Spleen (tissue), 11 donors: ENCODE data around the gene WHRN. TPM values are rescaled to one million over a fixed set of nuclear protein-coding genes. Genes with fewer than 3 reads are reported as not detected.

Experiments
- DNase-seq: peaks from one replicate; pipeline ENCODE4 v3.0.0-alpha.2; 2020
- H3K27ac ChIP-seq, 8 donors: fragments of 200-600 bp; sonication (generic) in 7 of 8; 1 replicate in 4 of 8; 2 replicates in 4 of 8; pipeline versions ENCODE4 v1.5.0 to v1.8.0; 2016 to 2021; ENCODE audit warnings: inconsistent platforms in 4 of 8, mild to moderate bottlenecking in 4 of 8, moderate library complexity in 1 of 8
- H3K27me3 ChIP-seq, 7 donors: fragments of 200-600 bp; sonication (generic) in 6 of 7; replicated peaks in 1 of 7; 1 replicate in 4 of 7; 2 replicates in 3 of 7; pipeline versions ENCODE4 v1.5.0 to v1.8.0; 2016 to 2021; ENCODE audit warnings: inconsistent platforms in 3 of 7, mild to moderate bottlenecking in 1 of 7
- H3K36me3 ChIP-seq, 6 donors: fragments of 200-600 bp; sonication (generic) in 5 of 6; 1 replicate in 4 of 6; 2 replicates in 2 of 6; pipeline versions ENCODE4 v1.5.0 to v1.8.0; 2016 to 2021; ENCODE audit warnings: inconsistent platforms in 2 of 6
- H3K4me1 ChIP-seq, 6 donors: fragments of 200-600 bp; sonication (generic) in 5 of 6; 1 replicate in 3 of 6; 2 replicates in 3 of 6; pipeline versions ENCODE4 v1.5.0 to v1.8.0; 2016 to 2021; ENCODE audit warnings: inconsistent platforms in 3 of 6
- H3K4me3 ChIP-seq, 8 donors: fragments of 200-600 bp; sonication (generic) in 7 of 8; 1 replicate in 4 of 8; 2 replicates in 4 of 8; pipeline versions ENCODE4 v1.5.0 to v1.8.0; 2016 to 2021; ENCODE audit warnings: inconsistent platforms in 4 of 8, mild to moderate bottlenecking in 4 of 8, moderate library complexity in 2 of 8
- H3K9me3 ChIP-seq, 8 donors: fragments of 200-600 bp; sonication (generic) in 7 of 8; 1 replicate in 4 of 8; 2 replicates in 4 of 8; pipeline versions ENCODE4 v1.5.0 to v1.8.0; 2016 to 2021; ENCODE audit warnings: inconsistent platforms in 4 of 8
- CTCF ChIP-seq, 11 experiments: fragments of 200-600 bp in 7 of 11; fragments of 450-650 bp in 4 of 11; sonication (generic) in 4 of 11; IDR thresholded peaks in 8 of 11; conservative IDR thresholded peaks in 3 of 11; 1 replicate in 7 of 11; 2 replicates in 4 of 11; pipeline versions ENCODE4 v1.4.0 to v1.8.0; 2016 to 2021; ENCODE audit warnings: antibody characterized with exemption in 11 of 11, inconsistent platforms in 4 of 11, mild to moderate bottlenecking in 1 of 11
- POLR2A ChIP-seq, 3 donors: fragments of 450-650 bp; IDR thresholded peaks; one replicate each; pipeline ENCODE4 v1.5.1; 2017; ENCODE audit warnings: antibody characterized with exemption in 3 of 3, mild to moderate bottlenecking in 1 of 3
- POLR2AphosphoS5 ChIP-seq, 3 donors: sonication (generic); formaldehyde crosslinking; IDR thresholded peaks; one replicate each; pipeline ENCODE4 v1.5.1; 2017; ENCODE audit warnings: antibody characterized with exemption in 3 of 3
- WGBS, 5 donors: extraction: QIAGEN DNeasy Blood & Tissue Kit in 3 of 5; methylation state at CpG; one replicate each; pipeline versions ENCODE4 v1.1.5 to v1.1.7; 2013 to 2018; 5-methylcytosine and 5-hydroxymethylcytosine counted together
- intact Hi-C: fragments of 100-400 bp; cut with DNase I; formaldehyde crosslinking; loops from one replicate; pipeline ENCODE4 v1.15.0; 2023; ENCODE audit warnings: low total_unique reads
- polyA plus RNA-seq, 3 donors: library from polyadenylated mRNA; stranded (reverse); fragments of 200-250 nt; gene quantifications; one replicate each; pipeline ENCODE4 v1.2.1, GENCODE V29; 2013
- total RNA-seq, 7 donors: library from RNA; depleted of rRNA in 3 of 7; stranded (reverse); fragments of >200 nt in 3 of 7; fragmentation: NEBNext Ultra II Directional in 4 of 7; extraction: Animal tissue kit (Norgen Biotek cat#: 25700) in 4 of 7; gene quantifications; one replicate each; pipeline versions ENCODE4 v1.1.0 to v1.2.1, GENCODE V29; 2016 to 2021
- donor health status: healthy with polysubstance abuse.
- donor health status: DM: no; HTN: no; CAD: no; lungs with moderate emphysema.
- donor health status: DM: no; HTN: no; CAD: no.
- donor health status: Bipolar disorder and iron deficiency.
- donor health status: healthy.
- donor health status: DM: no; HTN: no; CAD: no.
- donor health status: DM: yes; HTN: yes; CAD: no.

WHRN gene
- total and polyA plus RNA-seq, 10 donors: 3.7 to 51.6 (median 26.8) TPM

- intact Hi-C loops: no loop called here
Measured at GRCh38 chr9:114387680-114388356, 117.5 kb downstream of the WHRN start, which contains the start of gene AKNA. Gene AKNA (minus strand): TSS chr9:114387982. CDS start chr9:114381333, 6,649 bp downstream.

GRCh38 chr9:114386886-114387679 is 118.2 kb downstream of the WHRN start:
- Histone ChIP-seq H3K36me3 (peaks cover 0 to 53% (median 0%) of the 10 kb centered on the region in 6 donors), H3K27ac (peak overlapping the region; percentile 91 to 99 (median 95)), H3K4me1 (peaks cover 63 to 98% (median 91%) of the 10 kb centered on the region in 6 donors), H3K9me3 (no peaks in the 10 kb centered on the region), H3K27me3 (no peaks in the 10 kb centered on the region), H3K4me3 (peak overlapping the region; percentile 68 to 88 (median 80))
- peak in 2 of 3 donors; percentile 12 to 59 for TF ChIP-seq POLR2AphosphoS5 (IDR thresholded peaks at IDR 0.05)
- no peak for TF ChIP-seq POLR2A (IDR thresholded peaks at IDR 0.05)
- no peak for TF ChIP-seq CTCF (IDR thresholded peaks at IDR 0.05 in 8 of 11, conservative IDR thresholded peaks at IDR 0.05 in 3 of 11)
- 3 to 8% (median 4%) methylated on average over 13 to 18 of the region's 18 CpGs for WGBS, 5 donors
- peak; percentile 89 for DNase-seq
- intact Hi-C loops: no loop called here

More at GRCh38 chr9:114387680-114388356, 117.5 kb downstream of the WHRN start, which contains the start of gene AKNA:
- no peaks in the 10 kb centered on the region for H3K27me3 ChIP-seq
- H3K4me3 ChIP-seq: peak within 1 kb of the TSS; percentile 68 to 88 (median 80)
- peaks cover 0 to 53% (median 0%) of the 10 kb centered on the region in 6 donors for H3K36me3 ChIP-seq
- H3K4me1 ChIP-seq: peaks cover 62 to 98% (median 91%) of the 10 kb centered on the region in 6 donors
- peak; percentile 98 for DNase-seq
- peak; percentile 99 for TF ChIP-seq POLR2AphosphoS5 (IDR thresholded peaks at IDR 0.05)
- TF ChIP-seq CTCF (IDR thresholded peaks at IDR 0.05 in 8 of 11, conservative IDR thresholded peaks at IDR 0.05 in 3 of 11): no peak
- TF ChIP-seq POLR2A (IDR thresholded peaks at IDR 0.05): peak; percentile 90 to 95 (median 94)
- peak within 1 kb of the TSS; percentile 91 to 99 (median 95) for H3K27ac ChIP-seq
- whole genome bisulfite sequencing, 5 donors: 0 to 2% (median 1%) methylated on average over 14 to 25 of the region's 25 CpGs
- no peaks in the 10 kb centered on the region for H3K9me3 ChIP-seq

- 8 to 21% (median 14%) methylated on average over 9 to 10 of the region's 10 CpGs for WGBS, 5 donors
- H3K4me1 ChIP-seq: peaks cover 60 to 98% (median 90%) of the 10 kb centered on the region in 6 donors
Measured at GRCh38 chr9:114386361-114386885, 118.8 kb downstream of the WHRN start.

More at GRCh38 chr9:114386361-114386885, 118.8 kb downstream of the WHRN start:
- TF ChIP-seq POLR2A (IDR thresholded peaks at IDR 0.05) (no peak), POLR2AphosphoS5 (IDR thresholded peaks at IDR 0.05) (peak in 1 of 3 donors; percentile 4), CTCF (IDR thresholded peaks at IDR 0.05 in 8 of 11, conservative IDR thresholded peaks at IDR 0.05 in 3 of 11) (no peak)
- Histone ChIP-seq H3K27me3 (no peaks in the 10 kb centered on the region), H3K4me3 (peak overlapping the region; percentile 68 to 88 (median 80)), H3K36me3 (peaks cover 0 to 52% (median 1%) of the 10 kb centered on the region in 6 donors), H3K9me3 (no peaks in the 10 kb centered on the region), H3K27ac (peak overlapping the region; percentile 91 to 99 (median 95))
- intact Hi-C loops: no loop called here
- peak; percentile 86 for DNase-seq
